Stimulated activated CD8-positive, alpha-beta memory T cell treated with anti-CD3 and anti-CD28 coated beads, Interleukin-12 subunit alpha, Interleukin-12 subunit beta, amount 100 ng/mL, for 4 hours (primary cell): ENCODE measurements around the gene PPP1R8.

Experiments
- DNase-seq: peaks from one replicate; pipeline ENCODE4 v3.0.0-alpha.2; 2020; ENCODE audit warnings: low read depth

The PPP1R8 gene

DNA sequence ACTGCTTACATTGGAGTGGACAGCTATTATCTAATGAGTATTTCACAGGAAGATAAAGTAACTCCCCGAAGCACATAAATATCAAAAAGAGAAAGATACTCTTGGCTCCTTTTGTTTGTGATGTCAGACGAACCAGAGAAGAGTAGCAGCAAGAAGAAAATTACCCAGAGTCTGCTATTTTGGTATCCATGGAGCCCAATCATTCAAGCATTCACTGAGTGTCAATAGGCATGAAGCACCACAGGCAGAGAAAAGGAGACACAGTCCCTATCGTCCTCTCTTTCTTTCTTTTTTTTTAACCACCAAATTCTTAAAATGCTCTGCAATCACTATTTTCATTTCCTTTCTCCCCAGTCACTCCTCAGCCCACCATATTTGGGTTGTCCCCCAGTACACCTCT, 63.9 kb downstream of the PPP1R8 start:
- DNase-seq, result no peak
